NOMO-1 treated with DMSO at 0.1 percent for 48 hours (cell line): ENCODE results near the gene GMFB.

Source experiments
- DNase-seq: peaks from one replicate; lab custom pipeline; 2025; ENCODE audit not compliant: unreplicated experiment; lab: John Stamatoyannopoulos, UW

GMFB gene

GRCh38 chr14:54435500-54435981 is 53.2 kb downstream of the GMFB start:
- no peak for DNase-seq

- DNase-seq, result no peak
Observed at GRCh38 chr14:54428527-54428926, 60.3 kb downstream of the GMFB start.

- DNase-seq, result no peak
Observed at GRCh38 chr14:54427871-54428270, 60.9 kb downstream of the GMFB start.

GRCh38 chr14:54425537-54426274 is 63.1 kb downstream of the GMFB start:
- no peak for DNase-seq

- no peak for DNase-seq
Observed at GRCh38 chr14:54425068-54425467, 63.7 kb downstream of the GMFB start.
